Neural cell (in vitro differentiated cells): ENCODE results near the gene TMEM170B.

Experiments used
- EP300 ChIP-seq: fragments of 450-650 bp; conservative IDR thresholded peaks from 2 replicates; pipeline ENCODE4 v1.6.1; 2014; ENCODE audit warnings: antibody characterized with exemption, mild to moderate bottlenecking, moderate library complexity; ENCODE audit not compliant: poor library complexity, severe bottlenecking
- EZH2 ChIP-seq: fragments of 200-600, 300-800 bp; shearing (Covaris generic), sonication (generic); IDR thresholded peaks from 2 replicates; pipeline ENCODE4 v1.6.1; 2014; ENCODE audit warnings: antibody characterized with exemption, low read length, borderline replicate concordance, mild to moderate bottlenecking; ENCODE audit not compliant: insufficient read depth, poor library complexity, severe bottlenecking
- MXI1 ChIP-seq: fragments of 450-650 bp; conservative IDR thresholded peaks from 2 replicates; pipeline ENCODE4 v1.6.1; 2014; ENCODE audit warnings: antibody characterized with exemption, mild to moderate bottlenecking; ENCODE audit not compliant: poor library complexity, severe bottlenecking
- POLR2AphosphoS5 ChIP-seq: IDR thresholded peaks from 2 replicates; pipeline ENCODE4 v1.6.1; 2012
- RAD21 ChIP-seq: fragments of 450-650 bp; conservative IDR thresholded peaks from 2 replicates; pipeline ENCODE4 v1.6.1; 2014; ENCODE audit warnings: antibody characterized with exemption, mild to moderate bottlenecking, moderate library complexity
- REST ChIP-seq: IDR thresholded peaks from 2 replicates; pipeline ENCODE4 v1.6.1; 2012; ENCODE audit warnings: borderline replicate concordance
- SMC3 ChIP-seq: fragments of 450-650 bp; conservative IDR thresholded peaks from 2 replicates; pipeline ENCODE4 v1.6.1; 2014; ENCODE audit warnings: antibody characterized with exemption, mild to moderate bottlenecking, moderate library complexity; ENCODE audit not compliant: poor library complexity
- TAF1 ChIP-seq: IDR thresholded peaks from 2 replicates; pipeline ENCODE4 v1.6.1; 2012; ENCODE audit warnings: low read depth
- TF ChIP-seq, protein P1 (sequence below): fragments of 450-650 bp; IDR thresholded peaks from 2 replicates; pipeline ENCODE4 v1.5.1; 2014; ENCODE audit warnings: antibody characterized with exemption, mild to moderate bottlenecking, moderate library complexity; ENCODE audit not compliant: poor library complexity, severe bottlenecking

DNA sequence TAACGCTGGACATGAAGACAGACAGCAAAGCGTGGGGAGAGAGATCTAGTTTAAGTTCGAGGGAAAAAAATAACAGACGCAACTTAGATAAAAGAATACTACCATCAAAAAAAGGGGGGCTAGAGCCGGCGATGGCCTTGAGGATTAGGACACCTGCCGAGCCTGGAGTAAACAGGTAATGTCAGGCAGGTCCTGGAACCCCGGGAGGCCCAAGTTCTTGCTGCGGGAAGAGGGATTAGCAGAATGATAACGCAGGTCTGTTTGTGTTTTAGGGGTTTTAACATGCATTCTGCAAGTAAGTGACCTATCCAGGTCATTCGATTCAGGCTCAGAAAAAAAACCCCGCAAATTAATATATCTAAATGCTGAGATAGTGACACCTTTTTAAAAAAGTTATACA, 754 bp upstream of the TMEM170B start:
- TF ChIP-seq, protein P1, sequence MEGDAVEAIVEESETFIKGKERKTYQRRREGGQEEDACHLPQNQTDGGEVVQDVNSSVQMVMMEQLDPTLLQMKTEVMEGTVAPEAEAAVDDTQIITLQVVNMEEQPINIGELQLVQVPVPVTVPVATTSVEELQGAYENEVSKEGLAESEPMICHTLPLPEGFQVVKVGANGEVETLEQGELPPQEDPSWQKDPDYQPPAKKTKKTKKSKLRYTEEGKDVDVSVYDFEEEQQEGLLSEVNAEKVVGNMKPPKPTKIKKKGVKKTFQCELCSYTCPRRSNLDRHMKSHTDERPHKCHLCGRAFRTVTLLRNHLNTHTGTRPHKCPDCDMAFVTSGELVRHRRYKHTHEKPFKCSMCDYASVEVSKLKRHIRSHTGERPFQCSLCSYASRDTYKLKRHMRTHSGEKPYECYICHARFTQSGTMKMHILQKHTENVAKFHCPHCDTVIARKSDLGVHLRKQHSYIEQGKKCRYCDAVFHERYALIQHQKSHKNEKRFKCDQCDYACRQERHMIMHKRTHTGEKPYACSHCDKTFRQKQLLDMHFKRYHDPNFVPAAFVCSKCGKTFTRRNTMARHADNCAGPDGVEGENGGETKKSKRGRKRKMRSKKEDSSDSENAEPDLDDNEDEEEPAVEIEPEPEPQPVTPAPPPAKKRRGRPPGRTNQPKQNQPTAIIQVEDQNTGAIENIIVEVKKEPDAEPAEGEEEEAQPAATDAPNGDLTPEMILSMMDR: no peak
- TF ChIP-seq EZH2 (no peak), POLR2AphosphoS5 (no peak), TAF1 (no peak), REST (peak; percentile 14), RAD21 (no peak), EP300 (no peak), MXI1 (no peak), SMC3 (no peak)
